Measurements from ENCODE around the gene ADAM33.

The ADAM33 gene

GRCh38 chr20:3728354-3728753, 46.5 kb upstream of the ADAM33 start:
- Mint-ChIP-seq H3K27ac (no peak overlapping the region), H3K27me3 (ENCODE audit: low read depth, poor library complexity) (peaks cover 46% of the 10 kb centered on the region), H3K9me3 (peaks cover 5% of the 10 kb centered on the region), H3K36me3 (ENCODE audit: low read depth) (no peaks in the 10 kb centered on the region), H3K4me3 (no peak overlapping the region), H3K4me1 (peaks cover 40% of the 10 kb centered on the region)
- no peak for DNase-seq
- TF ChIP-seq CTCF (IDR thresholded peaks at IDR 0.05) = no peak

- Mint-ChIP-seq H3K27me3 (ENCODE audit: low read depth, poor library complexity) (peaks cover 48% of the 10 kb centered on the region), H3K4me3 (no peak overlapping the region), H3K9me3 (peaks cover 5% of the 10 kb centered on the region), H3K4me1 (peaks cover 35% of the 10 kb centered on the region), H3K36me3 (ENCODE audit: low read depth) (no peaks in the 10 kb centered on the region), H3K27ac (no peak overlapping the region)
- TF ChIP-seq CTCF (IDR thresholded peaks at IDR 0.05) = no peak
- no peak for DNase-seq
Observed at GRCh38 chr20:3727401-3728021, 45.7 kb upstream of the ADAM33 start.

GRCh38 chr20:3724356-3724755, 42.5 kb upstream of the ADAM33 start:
- peaks cover 5% of the 10 kb centered on the region for H3K9me3 Mint-ChIP-seq
- H3K27ac Mint-ChIP-seq = no peak overlapping the region
- H3K36me3 Mint-ChIP-seq (ENCODE audit: low read depth) = no peaks in the 10 kb centered on the region
- no peak for TF ChIP-seq CTCF (IDR thresholded peaks at IDR 0.05)
- no peak overlapping the region for H3K4me3 Mint-ChIP-seq
- H3K4me1 Mint-ChIP-seq = peaks cover 15% of the 10 kb centered on the region
- peaks cover 47% of the 10 kb centered on the region for H3K27me3 Mint-ChIP-seq (ENCODE audit: low read depth, poor library complexity)
- DNase-seq = no peak

GRCh38 chr20:3723284-3723683, 41.5 kb upstream of the ADAM33 start:
- Mint-ChIP-seq H3K27me3 (ENCODE audit: low read depth, poor library complexity) (peaks cover 41% of the 10 kb centered on the region), H3K36me3 (ENCODE audit: low read depth) (no peaks in the 10 kb centered on the region), H3K9me3 (peaks cover 5% of the 10 kb centered on the region), H3K4me3 (no peak overlapping the region), H3K27ac (no peak overlapping the region), H3K4me1 (peaks cover 15% of the 10 kb centered on the region)
- no peak for DNase-seq
- TF ChIP-seq CTCF (IDR thresholded peaks at IDR 0.05) = no peak

- TF ChIP-seq CTCF (IDR thresholded peaks at IDR 0.05) = no peak
- Mint-ChIP-seq H3K27me3 (ENCODE audit: low read depth, poor library complexity) (peaks cover 27% of the 10 kb centered on the region), H3K4me3 (no peak overlapping the region), H3K36me3 (ENCODE audit: low read depth) (no peaks in the 10 kb centered on the region), H3K4me1 (peaks cover under 1% of the 10 kb centered on the region), H3K27ac (no peak overlapping the region), H3K9me3 (peaks cover 5% of the 10 kb centered on the region)
- DNase-seq = no peak
Observed at GRCh38 chr20:3721912-3722311, 40.1 kb upstream of the ADAM33 start.

- Mint-ChIP-seq H3K9me3 (peaks cover 5% of the 10 kb centered on the region), H3K4me1 (no peaks in the 10 kb centered on the region), H3K36me3 (ENCODE audit: low read depth) (no peaks in the 10 kb centered on the region), H3K4me3 (no peak overlapping the region), H3K27me3 (ENCODE audit: low read depth, poor library complexity) (peaks cover 24% of the 10 kb centered on the region), H3K27ac (no peak overlapping the region)
- no peak for DNase-seq
- TF ChIP-seq CTCF (IDR thresholded peaks at IDR 0.05) = no peak
Observed at GRCh38 chr20:3720626-3721025, 38.8 kb upstream of the ADAM33 start.
